GM18951 (cell line): ENCODE data around the gene NPAS3.

ENCODE experiments used
- POLR2A ChIP-seq: IDR thresholded peaks from 4 replicates; pipeline ENCODE4 v1.6.1; 2011; ENCODE audit warnings: mild to moderate bottlenecking; ENCODE audit not compliant: insufficient read length, insufficient read depth; ENCODE audit errors: extremely low read depth
- in situ Hi-C: fragments of 300-500 bp; cut with MboI; formaldehyde crosslinking; loops from one replicate; pipeline ENCODE4 v1.12.0; 2022; ENCODE audit warnings: low sequenced_read_pairs, mixed read lengths, inconsistent platforms; ENCODE audit not compliant: unreplicated experiment

NPAS3 gene

DNA sequence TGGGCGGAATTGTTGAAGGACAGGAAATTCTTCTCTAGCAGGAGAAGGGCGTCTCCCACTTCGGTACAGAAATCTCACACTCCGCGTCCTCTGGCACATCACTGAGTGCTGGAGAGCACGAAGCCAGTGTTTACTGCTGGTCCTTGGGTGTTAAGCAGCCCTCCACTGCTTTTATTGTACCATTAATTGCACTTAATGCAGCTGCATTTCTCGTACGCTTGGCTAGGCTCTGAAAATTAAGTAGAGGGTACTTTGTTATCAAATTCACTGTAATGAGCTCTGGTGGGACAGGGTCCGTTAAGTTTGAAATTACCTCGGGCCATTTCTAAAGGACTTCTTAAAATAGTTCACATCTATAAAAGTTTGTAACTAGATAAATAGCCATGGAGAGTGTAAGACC lies 411.2 kb downstream of the NPAS3 start:
- in situ Hi-C loops: no loop called here
- no peak for TF ChIP-seq POLR2A

- no peak for TF ChIP-seq POLR2A
- in situ Hi-C loops: no loop called here
Measured at GRCh38 chr14:33350366-33350990, 411.8 kb downstream of the NPAS3 start.

GRCh38 chr14:33352821-33353220 lies 414.1 kb downstream of the NPAS3 start:
- no peak for TF ChIP-seq POLR2A
- in situ Hi-C loops: no loop called here

GRCh38 chr14:33356181-33356580 lies 417.5 kb downstream of the NPAS3 start:
- no peak for TF ChIP-seq POLR2A
- in situ Hi-C loops: no loop called here

DNA sequence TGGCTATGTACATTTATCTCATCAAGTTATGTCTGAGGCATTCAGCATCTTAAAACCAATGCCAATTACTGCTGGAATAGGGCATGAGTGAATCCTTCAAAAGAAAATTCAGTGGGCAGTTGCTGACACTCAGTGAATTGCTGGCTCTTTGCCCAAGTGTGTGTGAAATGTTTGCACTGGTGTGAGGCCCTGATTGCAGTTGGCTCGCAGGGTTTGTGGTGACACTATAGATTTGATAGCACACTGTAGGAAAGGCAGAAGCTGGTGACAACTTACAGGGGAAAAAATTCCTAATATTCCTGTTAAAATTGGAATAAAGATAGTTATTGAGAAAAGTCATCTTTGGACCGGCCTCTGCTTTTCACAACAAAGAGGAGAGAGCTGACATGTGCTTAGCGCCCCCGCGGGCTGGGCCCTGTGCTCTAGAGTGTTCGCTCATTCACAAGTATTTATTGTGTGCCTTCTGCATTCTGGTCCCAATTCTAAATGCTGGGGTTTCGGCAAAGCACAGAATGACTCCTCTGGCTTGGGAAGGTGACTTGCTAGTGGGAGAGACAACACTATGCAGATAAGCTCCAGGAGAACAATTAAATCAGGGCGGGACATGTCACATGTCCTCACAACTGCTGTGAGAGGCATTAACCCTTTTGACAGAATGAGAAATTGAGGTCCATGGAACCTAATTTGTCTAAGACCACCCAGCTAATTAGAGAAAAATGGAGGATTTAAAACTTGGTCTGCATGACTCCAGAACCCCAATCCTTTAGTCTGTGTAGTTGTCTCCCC lies 418.7 kb downstream of the NPAS3 start:
- in situ Hi-C loops: no loop called here
- no peak for TF ChIP-seq POLR2A

- in situ Hi-C loops: no loop called here
- no peak for TF ChIP-seq POLR2A
Measured at GRCh38 chr14:33359288-33359881, 420.7 kb downstream of the NPAS3 start.

GRCh38 chr14:33362934-33363333 lies 424.3 kb downstream of the NPAS3 start:
- no peak for TF ChIP-seq POLR2A
- in situ Hi-C loops: no loop called here

DNA sequence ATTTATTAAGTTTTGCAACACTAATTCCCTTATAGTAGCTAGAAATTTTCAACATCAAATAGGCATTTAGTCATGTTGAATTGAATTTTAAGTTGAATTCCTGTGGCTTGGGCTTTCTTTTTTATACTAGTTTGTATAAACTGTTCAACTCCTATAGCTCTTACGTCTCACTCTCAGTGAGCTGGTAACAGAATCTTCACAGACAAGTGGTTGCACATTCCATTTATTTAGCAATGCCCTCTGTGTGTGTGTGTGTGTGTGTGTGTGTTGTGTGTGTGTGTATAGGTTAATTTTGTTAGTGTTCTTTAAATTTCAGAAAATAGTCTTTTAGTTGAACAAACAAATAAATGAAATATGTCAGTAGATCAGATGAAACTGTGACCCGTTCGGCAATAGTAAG lies 425.0 kb downstream of the NPAS3 start:
- TF ChIP-seq POLR2A: no peak
- in situ Hi-C loops: no loop called here

DNA sequence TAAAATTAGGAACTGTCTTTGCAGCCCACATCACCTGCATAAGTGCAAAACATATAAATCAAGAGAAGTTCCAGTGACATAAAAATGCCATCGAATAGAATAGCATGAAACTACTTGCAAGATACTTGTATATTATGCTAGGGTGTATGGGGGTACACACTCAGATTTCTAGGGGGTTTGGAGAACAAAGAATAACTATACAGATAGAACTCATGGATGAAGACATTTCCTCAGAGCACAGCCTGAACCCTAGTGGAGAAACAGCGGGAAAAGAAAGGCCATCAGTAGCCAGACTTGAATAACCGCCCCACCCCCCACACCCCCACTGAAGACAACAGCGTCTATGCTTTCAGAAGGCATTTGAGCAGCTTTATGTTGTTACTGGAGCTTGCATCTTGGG lies 425.8 kb downstream of the NPAS3 start:
- in situ Hi-C loops: no loop called here
- TF ChIP-seq POLR2A: no peak

GRCh38 chr14:33369041-33369440 lies 430.4 kb downstream of the NPAS3 start:
- TF ChIP-seq POLR2A: no peak
- in situ Hi-C loops: no loop called here

- no peak for TF ChIP-seq POLR2A
- in situ Hi-C loops: no loop called here
Measured at GRCh38 chr14:33369972-33370371, 431.3 kb downstream of the NPAS3 start.

DNA sequence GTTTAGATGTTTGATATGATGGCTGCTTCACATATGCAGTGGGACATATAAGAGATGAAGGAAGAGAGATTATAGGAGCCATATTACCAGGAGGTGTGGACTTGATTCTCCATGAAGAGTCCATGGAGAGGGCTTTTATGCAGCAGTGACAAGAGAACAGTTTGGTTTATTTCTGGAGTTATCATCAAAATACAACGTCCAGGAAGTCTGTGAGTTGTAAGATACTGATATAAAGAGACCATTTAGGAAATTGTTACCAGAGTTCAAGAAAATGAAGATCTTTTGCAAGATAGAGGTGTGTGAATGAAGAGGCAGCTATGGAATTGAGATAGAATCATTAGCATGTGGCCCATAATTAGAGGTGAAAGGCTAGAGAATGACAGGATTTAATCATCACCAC lies 431.7 kb downstream of the NPAS3 start:
- no peak for TF ChIP-seq POLR2A
- in situ Hi-C loops: no loop called here

- TF ChIP-seq POLR2A: no peak
- in situ Hi-C loops: no loop called here
Measured at GRCh38 chr14:33375196-33375595, 436.5 kb downstream of the NPAS3 start.

GRCh38 chr14:33375786-33376185 lies 437.1 kb downstream of the NPAS3 start:
- TF ChIP-seq POLR2A: no peak
- in situ Hi-C loops: no loop called here

DNA sequence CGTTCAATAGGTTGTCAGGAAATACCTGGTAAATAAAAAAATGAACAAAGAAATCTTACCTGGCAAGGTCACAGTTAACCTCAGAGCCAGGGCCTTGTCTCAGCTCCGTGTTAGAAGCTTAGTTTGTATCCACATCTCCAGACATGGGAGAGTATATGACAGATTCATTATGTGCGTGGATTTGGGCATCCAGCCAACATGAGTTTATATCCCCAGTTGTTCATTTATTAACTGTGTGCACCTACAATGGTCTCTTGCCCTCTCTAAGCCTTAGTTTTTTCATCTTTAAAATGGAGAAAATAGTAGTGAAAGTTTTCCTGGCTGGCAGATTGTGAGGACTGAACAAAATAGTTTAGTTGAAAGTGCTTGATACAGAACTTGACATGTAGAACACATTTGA lies 437.8 kb downstream of the NPAS3 start:
- no peak for TF ChIP-seq POLR2A
- in situ Hi-C loops: no loop called here
